OCI-LY1 (cell line): ENCODE measurements around the gene RNF187.

Source experiments
- H2AFZ ChIP-seq: fragments of 200-600 bp; sonication (generic), shearing (Covaris generic); 2 replicates; pipeline ENCODE4 v1.6.0; 2014; ENCODE audit warnings: antibody characterized with exemption, mild to moderate bottlenecking, low read length
- H3F3A ChIP-seq: fragments of 200-600 bp; sonication (generic), shearing (Covaris generic); 2 replicates; pipeline ENCODE4 v1.6.0; 2014; ENCODE audit warnings: mild to moderate bottlenecking, antibody characterized with exemption, low read length, moderate library complexity; ENCODE audit not compliant: insufficient read depth
- H3K27ac ChIP-seq: fragments of 200-600 bp; sonication (generic); 2 replicates; pipeline ENCODE4 v1.5.1; 2014; ENCODE audit warnings: low read length, mixed run types, mild to moderate bottlenecking, low read depth; ENCODE audit not compliant: poor library complexity, severe bottlenecking
- H3K27me3 ChIP-seq: fragments of 200-600 bp; sonication (generic); 2 replicates; pipeline ENCODE4 v1.6.0; 2014; ENCODE audit warnings: antibody characterized with exemption, mild to moderate bottlenecking, low read length, moderate library complexity; ENCODE audit not compliant: insufficient read depth
- H3K36me3 ChIP-seq: fragments of 200-600 bp; sonication (generic); 2 replicates; pipeline ENCODE4 v1.6.1; 2014; ENCODE audit warnings: mild to moderate bottlenecking, antibody characterized with exemption, low read length, moderate library complexity, mixed read lengths; ENCODE audit not compliant: insufficient read depth
- H3K4me1 ChIP-seq: fragments of 200-600 bp; sonication (generic); 2 replicates; pipeline ENCODE4 v1.5.1; 2014; ENCODE audit warnings: mild to moderate bottlenecking, low read length, moderate library complexity; ENCODE audit not compliant: insufficient read depth, severe bottlenecking
- H3K4me2 ChIP-seq: fragments of 200-600 bp; sonication (generic), shearing (Covaris generic); 2 replicates; pipeline ENCODE4 v1.6.1; 2014; ENCODE audit warnings: low read length
- H3K4me3 ChIP-seq: fragments of 200-600 bp; sonication (generic); 2 replicates; pipeline ENCODE4 v1.5.1; 2014; ENCODE audit warnings: low read length, low read depth, mild to moderate bottlenecking, mixed read lengths; ENCODE audit not compliant: poor library complexity, severe bottlenecking
- H3K79me2 ChIP-seq: fragments of 200-600 bp; shearing (Covaris generic); 2 replicates; pipeline ENCODE4 v1.6.1; 2016; ENCODE audit warnings: mixed run types, low read length, mixed read lengths; ENCODE audit not compliant: insufficient read depth
- H3K9ac ChIP-seq: fragments of 200-600 bp; sonication (generic), shearing (Covaris generic); 2 replicates; pipeline ENCODE4 v1.6.1; 2014; ENCODE audit warnings: mild to moderate bottlenecking, low read length, mixed read lengths
- H3K9me2 ChIP-seq: fragments of 200-600 bp; sonication (generic), shearing (Covaris generic); 2 replicates; pipeline ENCODE4 v1.6.1; 2014; ENCODE audit warnings: low read depth, mild to moderate bottlenecking, low read length, mixed read lengths
- H3K9me3 ChIP-seq: fragments of 200-600 bp; shearing (Covaris generic); 2 replicates; pipeline ENCODE4 v1.6.1; 2014; ENCODE audit warnings: low read length, mixed read lengths
- H4K20me1 ChIP-seq: fragments of 200-600 bp; sonication (generic), shearing (Covaris generic); 2 replicates; pipeline ENCODE4 v1.6.0; 2016; ENCODE audit warnings: mild to moderate bottlenecking, low read length; ENCODE audit not compliant: insufficient read depth
- EZH2 ChIP-seq: fragments of 200-600 bp; sonication (generic), shearing (Covaris generic); IDR thresholded peaks from 2 replicates; pipeline ENCODE4 v1.8.0; 2017; ENCODE audit warnings: borderline replicate concordance, mixed run types, mild to moderate bottlenecking, antibody characterized with exemption, low read length, moderate library complexity, mixed read lengths
- TF ChIP-seq, protein P1 (sequence below): fragments of 200-600 bp; sonication (generic), shearing (Covaris generic); IDR thresholded peaks from 2 replicates; pipeline ENCODE4 v1.5.1; 2017; ENCODE audit warnings: mild to moderate bottlenecking, antibody characterized with exemption, low read length, moderate library complexity, mixed read lengths

RNF187 gene

DNA sequence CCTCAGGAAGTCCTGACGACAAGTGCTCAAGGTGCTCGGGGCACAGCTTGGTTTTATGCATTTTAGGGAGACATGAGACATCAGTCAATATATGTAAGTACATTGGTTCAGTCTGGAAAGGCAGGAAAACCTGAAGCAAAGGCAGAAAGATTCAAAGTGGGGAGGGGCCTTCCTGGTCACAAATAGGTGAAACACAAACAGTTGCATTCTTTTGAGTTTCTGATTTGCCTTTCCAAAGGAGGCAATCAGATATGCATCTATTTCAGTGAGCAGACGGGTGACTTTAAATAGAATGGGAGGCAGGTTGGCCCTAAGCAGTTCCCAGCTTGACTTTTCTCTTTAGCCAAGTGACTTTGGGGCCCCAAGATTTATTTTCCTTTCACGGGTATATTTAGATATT is 8.9 kb upstream of the RNF187 start:
- Histone ChIP-seq H3K27ac (no peak overlapping the region), H3K4me1 (peaks cover 7% of the 10 kb centered on the region), H3K9me2 (no peaks in the 10 kb centered on the region), H3K9ac (no peak overlapping the region), H3F3A (no peaks in the 10 kb centered on the region), H3K36me3 (no peaks in the 10 kb centered on the region), H3K4me3 (no peak overlapping the region), H3K27me3 (no peaks in the 10 kb centered on the region), H3K4me2 (no peak overlapping the region), H3K9me3 (no peaks in the 10 kb centered on the region), H4K20me1 (no peaks in the 10 kb centered on the region), H3K79me2 (no peaks in the 10 kb centered on the region), H2AFZ (no peak overlapping the region)
- no peak for TF ChIP-seq EZH2
- TF ChIP-seq, protein P1, sequence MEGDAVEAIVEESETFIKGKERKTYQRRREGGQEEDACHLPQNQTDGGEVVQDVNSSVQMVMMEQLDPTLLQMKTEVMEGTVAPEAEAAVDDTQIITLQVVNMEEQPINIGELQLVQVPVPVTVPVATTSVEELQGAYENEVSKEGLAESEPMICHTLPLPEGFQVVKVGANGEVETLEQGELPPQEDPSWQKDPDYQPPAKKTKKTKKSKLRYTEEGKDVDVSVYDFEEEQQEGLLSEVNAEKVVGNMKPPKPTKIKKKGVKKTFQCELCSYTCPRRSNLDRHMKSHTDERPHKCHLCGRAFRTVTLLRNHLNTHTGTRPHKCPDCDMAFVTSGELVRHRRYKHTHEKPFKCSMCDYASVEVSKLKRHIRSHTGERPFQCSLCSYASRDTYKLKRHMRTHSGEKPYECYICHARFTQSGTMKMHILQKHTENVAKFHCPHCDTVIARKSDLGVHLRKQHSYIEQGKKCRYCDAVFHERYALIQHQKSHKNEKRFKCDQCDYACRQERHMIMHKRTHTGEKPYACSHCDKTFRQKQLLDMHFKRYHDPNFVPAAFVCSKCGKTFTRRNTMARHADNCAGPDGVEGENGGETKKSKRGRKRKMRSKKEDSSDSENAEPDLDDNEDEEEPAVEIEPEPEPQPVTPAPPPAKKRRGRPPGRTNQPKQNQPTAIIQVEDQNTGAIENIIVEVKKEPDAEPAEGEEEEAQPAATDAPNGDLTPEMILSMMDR = no peak

DNA sequence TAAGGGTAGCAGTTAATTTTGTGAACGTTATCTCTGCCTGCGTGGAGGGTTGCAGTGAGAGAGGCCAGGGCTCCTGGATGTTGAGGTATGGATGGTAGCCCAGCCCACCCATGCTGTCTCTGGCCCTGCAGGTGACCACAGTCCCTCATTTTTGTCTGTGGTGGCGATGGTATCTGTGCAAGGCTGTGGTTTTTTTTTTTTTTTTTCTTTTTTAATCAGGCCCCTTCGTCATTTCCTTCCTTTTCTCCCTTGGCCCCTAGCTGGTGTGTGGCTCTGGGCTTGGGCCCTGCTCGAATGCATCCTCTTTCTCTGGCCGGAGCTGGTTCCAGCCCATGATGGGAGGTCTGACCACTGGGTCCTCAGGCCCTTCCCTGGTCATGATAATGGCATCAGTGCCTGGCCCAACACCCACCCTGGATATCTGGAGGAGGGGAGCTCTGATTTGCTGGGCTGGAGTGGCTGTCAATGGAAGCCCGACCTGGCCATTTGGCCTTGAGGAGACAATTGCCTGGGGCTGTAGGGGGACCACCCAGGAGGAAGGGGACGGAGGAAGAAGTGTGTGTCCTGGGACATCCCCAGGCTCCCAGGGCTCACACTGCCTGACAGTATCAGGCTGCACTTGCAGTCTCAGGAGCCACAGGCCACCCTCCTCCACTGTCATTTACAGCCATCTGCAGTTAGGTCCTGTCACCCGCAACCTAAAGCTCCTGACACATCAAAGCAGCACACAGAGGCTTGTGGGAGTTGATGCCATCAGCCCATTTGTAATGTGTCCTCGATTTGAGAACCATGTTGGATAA is 8.1 kb upstream of the RNF187 start:
- Histone ChIP-seq H3K27ac (no peak overlapping the region), H3K4me1 (peaks cover 7% of the 10 kb centered on the region), H3K27me3 (no peaks in the 10 kb centered on the region), H2AFZ (no peak overlapping the region), H4K20me1 (no peaks in the 10 kb centered on the region), H3F3A (no peaks in the 10 kb centered on the region), H3K9ac (no peak overlapping the region), H3K79me2 (no peaks in the 10 kb centered on the region), H3K36me3 (no peaks in the 10 kb centered on the region), H3K9me2 (no peaks in the 10 kb centered on the region), H3K4me3 (no peak overlapping the region), H3K9me3 (no peaks in the 10 kb centered on the region), H3K4me2 (no peak overlapping the region)
- TF ChIP-seq EZH2 = no peak
- TF ChIP-seq, protein P1 = no peak

DNA sequence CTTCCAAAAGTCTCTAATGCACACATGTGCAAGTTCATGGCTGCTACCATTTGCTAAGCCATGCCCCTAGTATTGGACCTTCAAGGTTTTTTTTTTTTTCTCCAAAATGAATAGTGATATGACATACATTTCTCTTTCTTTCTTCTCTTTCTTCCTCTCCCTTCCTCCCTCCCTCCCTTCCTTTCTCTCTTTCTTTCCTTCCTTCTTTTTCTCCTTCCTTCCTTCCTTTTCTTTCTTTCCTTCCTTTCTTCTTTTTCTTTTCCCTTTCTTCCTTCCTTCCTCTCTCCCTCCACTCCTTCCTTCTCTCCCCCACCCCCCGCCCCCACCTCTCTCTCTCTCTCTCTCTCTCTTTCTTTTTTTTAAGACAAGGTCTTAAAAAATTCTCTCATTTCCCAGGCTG is 3.4 kb upstream of the RNF187 start:
- Histone ChIP-seq H3K27me3 (no peaks in the 10 kb centered on the region), H3K27ac (no peak overlapping the region), H3K4me2 (no peak overlapping the region), H3K4me1 (peaks cover 23% of the 10 kb centered on the region), H4K20me1 (no peaks in the 10 kb centered on the region), H3K9me3 (no peaks in the 10 kb centered on the region), H3K79me2 (no peaks in the 10 kb centered on the region), H3F3A (no peaks in the 10 kb centered on the region), H3K9ac (no peak overlapping the region), H3K9me2 (no peaks in the 10 kb centered on the region), H3K4me3 (no peak overlapping the region), H3K36me3 (no peaks in the 10 kb centered on the region; the same call in 1 of the 2 replicates), H2AFZ (no peak overlapping the region)
- no peak for TF ChIP-seq EZH2
- TF ChIP-seq, protein P1 = no peak
